ENCODE data around the gene SNX25.

DNA sequence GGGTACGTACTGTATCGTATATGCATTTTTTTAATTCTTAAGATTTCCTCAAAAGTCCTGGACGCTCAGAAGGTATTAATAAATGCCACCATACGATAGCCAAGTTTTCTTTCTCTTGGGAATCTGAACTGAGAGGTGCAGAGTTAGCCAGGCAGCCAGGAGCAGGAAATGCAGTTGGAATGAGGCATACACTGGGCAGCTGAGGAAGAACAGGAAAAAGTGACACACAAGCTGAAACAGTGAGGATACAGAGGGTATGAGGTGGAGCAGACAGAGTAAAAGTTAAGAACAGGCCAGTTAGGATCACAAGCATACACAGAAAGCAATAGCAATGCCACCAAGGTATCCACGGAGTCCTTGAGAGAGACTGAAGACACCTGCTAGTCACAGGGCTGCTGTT is 203.0 kb downstream of the SNX25 start:
- TF ChIP-seq, protein P1, sequence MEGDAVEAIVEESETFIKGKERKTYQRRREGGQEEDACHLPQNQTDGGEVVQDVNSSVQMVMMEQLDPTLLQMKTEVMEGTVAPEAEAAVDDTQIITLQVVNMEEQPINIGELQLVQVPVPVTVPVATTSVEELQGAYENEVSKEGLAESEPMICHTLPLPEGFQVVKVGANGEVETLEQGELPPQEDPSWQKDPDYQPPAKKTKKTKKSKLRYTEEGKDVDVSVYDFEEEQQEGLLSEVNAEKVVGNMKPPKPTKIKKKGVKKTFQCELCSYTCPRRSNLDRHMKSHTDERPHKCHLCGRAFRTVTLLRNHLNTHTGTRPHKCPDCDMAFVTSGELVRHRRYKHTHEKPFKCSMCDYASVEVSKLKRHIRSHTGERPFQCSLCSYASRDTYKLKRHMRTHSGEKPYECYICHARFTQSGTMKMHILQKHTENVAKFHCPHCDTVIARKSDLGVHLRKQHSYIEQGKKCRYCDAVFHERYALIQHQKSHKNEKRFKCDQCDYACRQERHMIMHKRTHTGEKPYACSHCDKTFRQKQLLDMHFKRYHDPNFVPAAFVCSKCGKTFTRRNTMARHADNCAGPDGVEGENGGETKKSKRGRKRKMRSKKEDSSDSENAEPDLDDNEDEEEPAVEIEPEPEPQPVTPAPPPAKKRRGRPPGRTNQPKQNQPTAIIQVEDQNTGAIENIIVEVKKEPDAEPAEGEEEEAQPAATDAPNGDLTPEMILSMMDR (conservative IDR thresholded peaks at IDR 0.05 in 1 of 2, IDR thresholded peaks at IDR 0.05 in 1 of 2; ENCODE audit: low read depth in 1 of 2, low read length in 2 of 2), result no peak
- TF ChIP-seq EZH2 (IDR thresholded peaks at IDR 0.05; ENCODE audit: low read length, missing control alignments), result no peak
